HCT116 (cell line): Measurements from ENCODE around the gene GNB1.

ENCODE experiments used
- CEBPB ChIP-seq: IDR thresholded peaks from 2 replicates; pipeline ENCODE4 v1.6.1; 2012; ENCODE audit warnings: low read depth
- EZH2 ChIP-seq: fragments of 200-600 bp; sonication (generic); IDR thresholded peaks from 2 replicates; pipeline ENCODE4 v1.6.1; 2017; ENCODE audit warnings: antibody characterized with exemption, mixed run types
- POLR2A ChIP-seq: IDR thresholded peaks from 2 replicates; pipeline ENCODE4 v1.7.0; 2011; ENCODE audit warnings: borderline replicate concordance; ENCODE audit not compliant: insufficient read depth, insufficient read length; ENCODE audit errors: extremely low read depth
- POLR2AphosphoS5 ChIP-seq: IDR thresholded peaks from 2 replicates; pipeline ENCODE4 v1.6.1; 2011; ENCODE audit warnings: mild to moderate bottlenecking, low read depth, low read length, moderate library complexity
- ZBTB33 ChIP-seq: IDR thresholded peaks from 2 replicates; pipeline ENCODE4 v1.6.1; 2011; ENCODE audit warnings: mild to moderate bottlenecking, low read length, moderate library complexity; ENCODE audit not compliant: insufficient replicate concordance; ENCODE audit errors: extremely low read depth
- TF ChIP-seq, protein P1 (sequence below), 3 experiments: fragments of 200-600 bp in 1 of 3; sonication (generic) in 1 of 3; IDR thresholded peaks in 2 of 3; conservative IDR thresholded peaks in 1 of 3; 2 replicates each; pipeline ENCODE4 v1.5.1; 2012 to 2017; ENCODE audit warnings: low read depth in 2 of 3, low read length in 2 of 3, antibody characterized with exemption in 1 of 3, borderline replicate concordance in 1 of 3, control low read depth in 1 of 3, mild to moderate bottlenecking in 1 of 3, mixed read lengths in 1 of 3, mixed run types in 1 of 3, moderate library complexity in 1 of 3; ENCODE audit not compliant: insufficient read depth in 1 of 3

- TF ChIP-seq, protein P1, sequence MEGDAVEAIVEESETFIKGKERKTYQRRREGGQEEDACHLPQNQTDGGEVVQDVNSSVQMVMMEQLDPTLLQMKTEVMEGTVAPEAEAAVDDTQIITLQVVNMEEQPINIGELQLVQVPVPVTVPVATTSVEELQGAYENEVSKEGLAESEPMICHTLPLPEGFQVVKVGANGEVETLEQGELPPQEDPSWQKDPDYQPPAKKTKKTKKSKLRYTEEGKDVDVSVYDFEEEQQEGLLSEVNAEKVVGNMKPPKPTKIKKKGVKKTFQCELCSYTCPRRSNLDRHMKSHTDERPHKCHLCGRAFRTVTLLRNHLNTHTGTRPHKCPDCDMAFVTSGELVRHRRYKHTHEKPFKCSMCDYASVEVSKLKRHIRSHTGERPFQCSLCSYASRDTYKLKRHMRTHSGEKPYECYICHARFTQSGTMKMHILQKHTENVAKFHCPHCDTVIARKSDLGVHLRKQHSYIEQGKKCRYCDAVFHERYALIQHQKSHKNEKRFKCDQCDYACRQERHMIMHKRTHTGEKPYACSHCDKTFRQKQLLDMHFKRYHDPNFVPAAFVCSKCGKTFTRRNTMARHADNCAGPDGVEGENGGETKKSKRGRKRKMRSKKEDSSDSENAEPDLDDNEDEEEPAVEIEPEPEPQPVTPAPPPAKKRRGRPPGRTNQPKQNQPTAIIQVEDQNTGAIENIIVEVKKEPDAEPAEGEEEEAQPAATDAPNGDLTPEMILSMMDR (IDR thresholded peaks at IDR 0.05 in 2 of 3, conservative IDR thresholded peaks at IDR 0.05 in 1 of 3; ENCODE audit: borderline replicate concordance in 1 of 3, insufficient read depth in 1 of 3, low read depth in 2 of 3, low read length in 2 of 3) = no peak
- no peak for TF ChIP-seq POLR2AphosphoS5
- no peak for TF ChIP-seq ZBTB33
- no peak for TF ChIP-seq EZH2
- no peak for TF ChIP-seq POLR2A
- no peak for TF ChIP-seq CEBPB
Measured at GRCh38 chr1:1815606-1816281, 75.1 kb downstream of the GNB1 start.
